Activated T-helper 2 cell treated with anti-CD3 and anti-CD28 coated beads, Interferon-gamma antibody, Interleukin-2, Interleukin-4, amounts not matched to agents 10 μg/mL and 5 μg/mL and 100 μg/mL, durations not matched to agents 14 hours and 24 hours and 36 hours (primary cell): ENCODE measurements around the gene PBX2. TPM values are rescaled to one million over a fixed set of nuclear protein-coding genes. Genes with fewer than 3 reads are reported as not detected.

ENCODE experiments used
- DNase-seq: peaks from one replicate; pipeline ENCODE4 v3.0.0; 2021; ENCODE audit warnings: low spot score
- H3K27ac Mint-ChIP-seq: one replicate; pipeline ENCODE4 v1.8.0; 2021; ENCODE audit warnings: mixed read lengths
- H3K27me3 Mint-ChIP-seq: one replicate; pipeline ENCODE4 v1.8.0; 2021; ENCODE audit warnings: low read depth, mixed read lengths
- H3K36me3 Mint-ChIP-seq: one replicate; pipeline ENCODE4 v1.8.0; 2021; ENCODE audit warnings: low read depth, mixed read lengths
- H3K4me1 Mint-ChIP-seq: one replicate; pipeline ENCODE4 v1.8.0; 2021; ENCODE audit warnings: low read depth, mixed read lengths
- H3K4me3 Mint-ChIP-seq: one replicate; pipeline ENCODE4 v1.8.0; 2021; ENCODE audit warnings: low read depth, mild to moderate bottlenecking, moderate library complexity, mixed read lengths
- H3K9me3 Mint-ChIP-seq: one replicate; pipeline ENCODE4 v1.8.0; 2021; ENCODE audit warnings: mixed read lengths
- intact Hi-C: fragments of 100-400 bp; cut with micrococcal nuclease; formaldehyde crosslinking; loops from one replicate; pipeline ENCODE4 v1.15.1; 2023
- total RNA-seq: library from RNA; stranded (reverse); gene quantifications from 2 replicates; pipeline ENCODE4 v1.2.3, GENCODE V29; 2022

Gene PBX2, protein sequence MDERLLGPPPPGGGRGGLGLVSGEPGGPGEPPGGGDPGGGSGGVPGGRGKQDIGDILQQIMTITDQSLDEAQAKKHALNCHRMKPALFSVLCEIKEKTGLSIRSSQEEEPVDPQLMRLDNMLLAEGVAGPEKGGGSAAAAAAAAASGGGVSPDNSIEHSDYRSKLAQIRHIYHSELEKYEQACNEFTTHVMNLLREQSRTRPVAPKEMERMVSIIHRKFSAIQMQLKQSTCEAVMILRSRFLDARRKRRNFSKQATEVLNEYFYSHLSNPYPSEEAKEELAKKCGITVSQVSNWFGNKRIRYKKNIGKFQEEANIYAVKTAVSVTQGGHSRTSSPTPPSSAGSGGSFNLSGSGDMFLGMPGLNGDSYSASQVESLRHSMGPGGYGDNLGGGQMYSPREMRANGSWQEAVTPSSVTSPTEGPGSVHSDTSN
- 80.8 and 85.2 TPM in 2 replicates for total RNA-seq

DNA sequence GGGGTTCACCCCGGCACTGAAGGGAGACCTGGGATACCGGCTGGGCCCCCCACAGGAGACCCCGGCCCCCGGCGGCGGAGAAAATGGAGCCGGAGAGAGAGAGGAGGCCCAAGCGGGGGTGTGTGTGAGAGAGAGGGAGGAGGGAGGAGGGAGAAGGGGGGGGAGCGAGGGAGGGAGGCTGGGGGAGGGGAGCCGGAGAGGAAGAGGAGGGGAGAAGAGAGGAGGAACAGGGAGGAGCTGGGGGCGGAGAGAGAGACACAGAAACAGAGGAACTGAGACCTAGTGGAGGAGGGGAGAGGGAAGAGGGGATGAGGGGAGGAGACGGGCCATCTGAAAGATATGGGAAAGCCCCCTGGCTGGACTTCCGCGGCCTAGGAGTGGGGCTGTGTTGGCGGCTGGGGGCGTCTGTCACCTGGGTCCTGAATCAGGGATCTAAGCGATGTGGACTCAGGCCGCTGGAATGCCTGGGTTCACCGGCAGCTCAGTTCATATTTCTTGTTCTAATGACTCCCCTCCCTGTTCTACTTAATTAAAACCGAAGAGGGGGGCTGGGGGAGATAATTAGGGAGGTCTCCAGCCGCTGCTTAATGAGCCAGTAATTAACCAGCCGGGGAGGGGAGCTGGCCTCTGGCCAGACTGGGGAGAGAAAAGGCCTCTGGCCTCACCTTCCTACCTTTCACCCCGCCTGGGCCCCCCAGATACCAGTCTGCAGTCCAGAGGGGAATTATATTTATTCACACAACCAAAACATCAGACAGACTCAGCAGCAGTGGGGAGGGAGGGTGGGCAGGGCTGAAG is at the start of gene PBX2:
PBX2 (minus strand) TSS at position 149 of the 798 bp plus-strand sequence. CDS start 287 bp downstream, outside the sequence.
- Mint-ChIP-seq H3K27me3 (no peaks in the 10 kb centered on the region), H3K27ac (peak within 1 kb of the TSS; percentile 95), H3K9me3 (no peaks in the 10 kb centered on the region), H3K4me1 (peaks cover 55% of the 10 kb centered on the region), H3K36me3 (peaks cover 59% of the 10 kb centered on the region), H3K4me3 (peak within 1 kb of the TSS; percentile 97)
- DNase-seq: peak; percentile 79
- intact Hi-C loops: loop anchor here (5.0 to 10.0 kb wide), 2 partner anchors 645 to 1012 kb away; partner anchors contain the start of genes HSD17B8, RXRB, SLC39A7 and TAP2

DNA sequence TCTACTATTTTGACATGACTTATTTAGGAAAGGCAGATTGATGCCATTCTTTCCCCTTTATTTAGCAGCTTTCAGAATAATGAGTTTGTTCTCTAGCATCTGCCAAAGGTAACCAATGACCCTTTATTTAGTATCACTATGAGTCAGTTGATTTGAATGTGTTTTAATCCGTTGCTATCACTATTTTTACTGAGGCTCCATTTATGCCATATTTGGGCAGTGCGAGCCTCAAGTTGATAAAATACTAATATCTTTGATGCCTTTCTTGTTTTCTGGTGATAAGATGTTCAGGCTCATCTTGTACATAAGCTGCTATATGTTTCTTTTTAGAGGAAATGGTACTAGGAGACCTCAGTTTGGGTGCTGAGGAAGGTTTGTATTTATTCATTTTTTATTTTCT is 49.5 kb upstream of the PBX2 start:
- peaks cover 17% of the 10 kb centered on the region for H3K4me1 Mint-ChIP-seq
- H3K27me3 Mint-ChIP-seq: peaks cover 17% of the 10 kb centered on the region
- no peak overlapping the region for H3K4me3 Mint-ChIP-seq
- no peaks in the 10 kb centered on the region for H3K9me3 Mint-ChIP-seq
- no peak overlapping the region for H3K27ac Mint-ChIP-seq
- H3K36me3 Mint-ChIP-seq: no peaks in the 10 kb centered on the region
- intact Hi-C loops: no loop called here
- DNase-seq: no peak

DNA sequence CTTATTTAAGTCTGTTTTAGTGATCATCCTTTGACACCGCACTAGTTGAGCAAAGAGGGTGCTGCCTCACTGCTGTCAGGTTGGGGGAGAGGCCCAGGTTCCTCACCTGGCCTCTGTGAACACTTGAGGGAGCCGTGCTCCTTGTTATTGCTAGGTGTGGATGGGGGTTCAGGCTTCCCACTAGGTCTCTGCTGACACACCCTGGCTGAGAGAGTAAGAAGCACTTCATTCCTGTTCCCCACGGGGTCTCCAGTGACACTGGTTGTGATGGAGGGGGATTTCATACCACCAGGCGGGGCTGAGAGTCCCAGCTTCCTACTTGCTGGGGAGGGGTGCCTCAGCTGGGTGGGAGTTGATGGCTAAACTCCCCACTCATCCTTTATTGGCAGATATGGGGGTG is 44.9 kb upstream of the PBX2 start:
- Mint-ChIP-seq H3K9me3 (no peaks in the 10 kb centered on the region), H3K4me3 (no peak overlapping the region), H3K27ac (no peak overlapping the region), H3K4me1 (no peaks in the 10 kb centered on the region), H3K27me3 (no peaks in the 10 kb centered on the region), H3K36me3 (no peaks in the 10 kb centered on the region)
- DNase-seq: no peak
- intact Hi-C loops: no loop called here

DNA sequence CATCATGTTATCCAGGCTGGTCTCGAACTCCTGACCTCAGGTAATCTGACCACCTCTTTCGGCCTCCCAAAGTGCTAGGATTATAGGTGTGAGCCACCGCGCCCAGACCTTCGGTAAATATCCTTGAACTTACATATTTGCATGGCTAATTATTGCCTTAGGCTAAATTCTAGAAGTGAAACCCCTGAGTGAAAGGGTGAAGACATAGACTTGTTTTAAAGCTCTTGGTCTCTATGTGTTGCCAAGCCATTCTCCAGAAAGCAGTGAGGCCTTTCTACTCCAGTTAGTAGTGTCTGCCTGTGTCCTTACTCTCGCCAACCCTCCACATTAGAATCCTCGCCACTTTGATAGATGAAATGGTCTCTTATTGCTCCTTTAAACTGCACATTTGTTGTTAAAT is 36.4 kb upstream of the PBX2 start:
- intact Hi-C loops: no loop called here
- Mint-ChIP-seq H3K9me3 (no peaks in the 10 kb centered on the region), H3K27me3 (no peaks in the 10 kb centered on the region), H3K36me3 (no peaks in the 10 kb centered on the region), H3K4me1 (no peaks in the 10 kb centered on the region), H3K4me3 (no peak overlapping the region), H3K27ac (no peak overlapping the region)
- no peak for DNase-seq

DNA sequence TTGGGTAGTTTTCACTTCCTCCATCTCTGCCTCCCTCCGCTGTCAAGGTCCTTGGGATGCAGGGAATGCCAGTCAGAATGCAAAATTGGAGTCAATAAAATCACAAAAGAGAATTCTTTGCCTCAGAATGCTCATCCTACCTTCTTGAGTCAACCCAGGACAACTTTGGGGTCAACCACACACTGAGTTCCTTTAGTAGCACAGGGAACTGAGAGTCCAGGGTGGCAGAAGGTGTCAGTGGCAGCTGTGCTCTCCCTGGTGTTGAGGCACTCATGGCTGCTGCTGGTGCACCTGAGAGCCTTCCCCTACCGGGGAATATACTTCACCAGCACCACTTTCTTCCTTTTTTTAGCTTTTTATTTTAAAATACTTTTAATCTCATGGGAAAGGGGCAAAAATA is 34.7 kb upstream of the PBX2 start:
- Mint-ChIP-seq H3K36me3 (no peaks in the 10 kb centered on the region), H3K9me3 (no peaks in the 10 kb centered on the region), H3K4me1 (no peaks in the 10 kb centered on the region), H3K27ac (no peak overlapping the region), H3K27me3 (no peaks in the 10 kb centered on the region), H3K4me3 (no peak overlapping the region)
- intact Hi-C loops: no loop called here
- no peak for DNase-seq

DNA sequence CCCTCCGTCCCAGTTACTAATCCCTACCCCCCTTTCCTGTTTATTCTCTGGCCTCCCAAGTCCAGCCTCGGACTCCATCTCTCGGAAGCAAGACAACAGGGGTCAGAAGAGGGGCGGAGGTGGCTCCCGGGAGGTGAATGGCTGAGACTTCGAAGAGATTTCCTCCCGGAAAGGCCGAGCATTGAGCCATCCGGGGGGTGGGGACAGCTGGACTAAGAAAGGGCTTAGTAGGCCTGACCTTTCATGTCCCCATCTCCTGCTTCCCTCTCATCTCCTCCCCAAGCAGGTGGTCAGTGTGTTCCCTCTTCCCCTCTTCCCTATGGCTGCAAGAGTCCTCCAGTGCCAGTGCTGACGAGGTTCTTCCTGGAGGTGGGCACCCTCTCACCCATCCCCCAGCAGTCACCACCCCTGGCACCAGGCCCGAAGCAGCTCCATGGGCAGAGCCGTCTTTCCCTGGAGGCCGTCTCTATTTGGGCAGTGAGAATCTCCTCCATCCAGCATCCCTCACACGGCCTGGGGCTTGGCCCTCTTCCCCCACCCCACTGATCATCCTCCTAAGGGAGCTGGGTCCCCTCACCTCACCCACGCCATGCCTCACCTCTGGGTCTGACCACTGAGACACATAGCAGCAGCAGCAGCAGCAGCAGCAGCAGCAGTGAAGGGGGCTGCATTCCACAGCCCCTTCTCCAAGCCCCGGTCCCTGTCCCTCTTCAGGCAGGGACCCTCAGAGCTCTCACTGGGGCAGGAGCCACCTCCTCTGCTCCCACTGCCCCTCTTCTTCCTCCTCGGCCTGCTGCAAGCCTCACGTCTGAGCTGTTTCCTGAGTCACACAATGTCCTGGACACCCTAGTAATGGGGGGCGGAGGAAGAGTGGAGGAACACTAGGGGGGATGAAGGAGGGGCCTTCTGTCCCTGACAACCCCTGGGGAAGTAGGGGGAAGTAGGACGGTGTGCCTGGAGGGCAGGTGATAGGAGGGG is 33.5 kb upstream of the PBX2 start, which contains the start of gene NOTCH4:
NOTCH4 (minus strand) TSS at position 810 of the 978 bp plus-strand sequence; CDS start at position 671, 139 bp downstream.
- H3K27me3 Mint-ChIP-seq: peaks cover 1% of the 10 kb centered on the region
- no peaks in the 10 kb centered on the region for H3K36me3 Mint-ChIP-seq
- no peaks in the 10 kb centered on the region for H3K9me3 Mint-ChIP-seq
- intact Hi-C loops: no loop called here
- no peak within 1 kb of the TSS for H3K4me3 Mint-ChIP-seq
- H3K27ac Mint-ChIP-seq: no peak within 1 kb of the TSS
- no peaks in the 10 kb centered on the region for H3K4me1 Mint-ChIP-seq
- no peak for DNase-seq

DNA sequence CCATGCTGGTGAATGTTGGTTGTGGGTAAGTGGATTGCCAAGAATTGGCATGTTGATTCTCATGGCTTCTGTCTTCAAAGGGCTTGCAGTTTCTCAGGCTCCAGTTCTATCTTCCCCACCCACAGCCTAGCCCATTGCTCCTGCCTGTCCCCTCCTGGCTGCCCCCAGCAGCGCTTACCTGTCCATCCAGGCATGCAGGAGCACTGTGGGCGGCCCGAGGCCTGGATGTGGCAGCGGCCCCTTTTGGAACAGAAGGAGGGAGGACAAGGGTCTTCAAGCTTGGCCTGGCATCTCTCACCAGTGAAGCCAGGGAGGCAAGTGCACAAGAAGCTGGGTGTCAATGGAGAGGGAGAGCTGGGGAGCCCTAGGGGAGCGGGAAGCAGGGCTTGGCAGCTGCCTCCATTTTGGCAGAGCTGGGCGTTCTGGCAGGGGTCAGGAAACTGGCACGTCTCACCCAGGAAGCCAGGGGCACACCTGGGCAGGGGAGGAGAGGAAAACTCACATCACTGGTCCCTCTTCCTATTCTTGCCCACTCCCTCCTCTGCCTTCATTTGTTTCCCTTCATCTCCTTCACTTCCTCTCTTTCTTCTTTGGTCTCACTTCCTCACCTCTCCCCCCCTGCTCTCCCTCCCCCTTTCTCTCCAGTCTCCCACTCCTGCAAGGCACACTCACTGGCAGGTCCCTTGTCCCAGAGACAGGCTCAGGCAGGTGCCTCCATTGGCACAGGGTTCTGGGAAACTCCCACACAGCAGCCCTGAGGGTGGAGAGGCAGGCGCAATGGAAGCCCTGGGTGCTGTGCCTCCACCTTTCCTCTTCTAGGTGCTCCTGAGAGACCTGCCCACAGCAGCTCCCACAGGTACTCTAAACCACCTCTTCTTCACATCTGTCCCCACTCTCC is 32.6 kb upstream of the PBX2 start:
- Mint-ChIP-seq H3K27ac (no peak overlapping the region), H3K27me3 (peaks cover 3% of the 10 kb centered on the region), H3K9me3 (no peaks in the 10 kb centered on the region), H3K36me3 (no peaks in the 10 kb centered on the region), H3K4me1 (no peaks in the 10 kb centered on the region), H3K4me3 (no peak overlapping the region)
- intact Hi-C loops: no loop called here
- DNase-seq: no peak

DNA sequence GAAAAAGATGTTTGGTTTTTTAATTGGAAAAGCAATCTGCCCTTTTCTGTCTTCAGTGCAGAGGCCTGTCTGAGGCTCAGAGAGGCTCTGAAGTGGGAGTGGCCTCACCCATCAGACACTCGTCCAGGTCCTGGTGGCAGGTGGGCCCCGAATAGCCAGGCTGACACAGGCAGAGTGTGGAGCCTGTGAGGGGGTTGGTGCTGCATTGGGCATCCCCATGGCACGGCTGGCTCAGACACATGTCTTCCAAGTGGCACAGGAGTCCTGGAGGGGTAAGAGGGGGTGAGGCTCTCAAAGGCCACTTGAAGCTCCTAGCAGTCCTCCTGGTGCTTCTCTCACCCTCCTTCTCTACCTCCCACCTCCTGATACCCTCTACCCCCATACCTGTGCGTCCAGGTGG is 30.0 kb upstream of the PBX2 start:
- Mint-ChIP-seq H3K27ac (no peak overlapping the region), H3K36me3 (no peaks in the 10 kb centered on the region), H3K4me1 (no peaks in the 10 kb centered on the region), H3K27me3 (peaks cover 4% of the 10 kb centered on the region), H3K4me3 (no peak overlapping the region), H3K9me3 (no peaks in the 10 kb centered on the region)
- no peak for DNase-seq
- intact Hi-C loops: no loop called here

DNA sequence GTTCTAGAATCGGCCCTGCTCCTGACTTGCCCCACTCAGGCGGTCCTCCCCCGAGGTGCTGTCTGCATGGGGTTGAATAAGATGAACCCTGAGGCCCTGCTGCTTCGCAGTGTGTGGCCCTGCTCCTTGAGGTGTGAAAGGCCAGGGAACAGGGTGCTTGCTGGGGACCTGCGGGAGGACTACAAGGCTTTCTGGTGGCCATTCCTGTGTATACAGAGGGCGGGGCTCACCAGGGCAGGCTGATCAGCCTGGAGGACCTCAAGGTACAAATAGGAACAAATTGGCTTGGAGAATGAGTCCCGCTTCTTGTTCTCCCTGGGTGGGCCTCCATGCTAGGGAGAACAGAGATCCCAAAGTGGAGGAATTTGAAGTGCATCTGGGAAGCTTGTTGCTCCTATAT is 28.2 kb upstream of the PBX2 start:
- no peaks in the 10 kb centered on the region for H3K9me3 Mint-ChIP-seq
- H3K4me1 Mint-ChIP-seq: no peaks in the 10 kb centered on the region
- no peak overlapping the region for H3K27ac Mint-ChIP-seq
- intact Hi-C loops: no loop called here
- no peaks in the 10 kb centered on the region for H3K36me3 Mint-ChIP-seq
- H3K27me3 Mint-ChIP-seq: peaks cover 4% of the 10 kb centered on the region
- no peak overlapping the region for H3K4me3 Mint-ChIP-seq
- DNase-seq: no peak

DNA sequence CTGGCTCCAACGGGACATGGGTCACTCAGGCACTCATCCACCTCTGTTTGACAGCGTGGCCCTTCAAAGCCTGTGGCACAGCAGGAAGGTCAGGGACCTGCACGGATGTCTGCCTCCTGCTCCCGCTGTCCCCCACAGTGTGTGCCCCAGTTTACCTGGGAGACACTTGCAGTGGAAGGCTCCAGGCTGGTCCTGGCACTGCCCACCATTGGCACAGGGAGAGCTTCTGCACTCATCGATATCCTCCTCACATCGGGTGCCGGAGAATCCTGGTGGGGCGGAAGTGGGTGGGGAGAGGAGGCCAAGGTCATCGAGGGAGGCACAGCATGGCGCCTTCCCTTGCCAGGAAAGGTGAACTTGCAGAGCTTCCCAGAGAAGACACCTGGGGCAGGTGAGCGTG is 27.0 kb upstream of the PBX2 start:
- no peaks in the 10 kb centered on the region for H3K9me3 Mint-ChIP-seq

DNA sequence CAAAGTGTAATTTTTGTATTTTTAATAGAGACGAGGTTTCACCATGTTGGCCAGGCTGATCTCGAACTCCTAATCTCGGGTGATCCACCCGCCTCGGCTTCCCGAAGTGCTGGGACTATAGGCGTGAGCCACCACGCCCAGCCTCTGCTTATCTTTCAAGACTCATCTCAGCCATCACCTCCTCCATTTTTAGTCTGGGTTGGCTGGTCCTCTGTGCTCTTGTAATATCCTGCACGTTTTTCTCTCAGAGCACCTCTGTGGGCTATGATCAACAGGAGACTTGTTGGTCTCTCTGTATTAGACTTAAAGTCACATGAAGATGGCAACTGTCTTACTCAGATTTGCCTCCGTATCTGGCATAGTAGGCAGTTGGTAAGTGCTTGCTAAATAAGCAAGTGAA is 26.3 kb upstream of the PBX2 start:
- H3K4me3 Mint-ChIP-seq: no peak overlapping the region
- H3K27ac Mint-ChIP-seq: no peak overlapping the region
- DNase-seq: no peak
- peaks cover 4% of the 10 kb centered on the region for H3K27me3 Mint-ChIP-seq
- no peaks in the 10 kb centered on the region for H3K36me3 Mint-ChIP-seq
- H3K4me1 Mint-ChIP-seq: no peaks in the 10 kb centered on the region
- intact Hi-C loops: no loop called here
- no peaks in the 10 kb centered on the region for H3K9me3 Mint-ChIP-seq

More for the DNA sequence above, 27.0 kb upstream of the PBX2 start:
- H3K27me3 Mint-ChIP-seq: peaks cover 4% of the 10 kb centered on the region
- no peaks in the 10 kb centered on the region for H3K36me3 Mint-ChIP-seq
- DNase-seq: no peak
- H3K27ac Mint-ChIP-seq: no peak overlapping the region
- intact Hi-C loops: no loop called here
- H3K4me1 Mint-ChIP-seq: no peaks in the 10 kb centered on the region
- H3K4me3 Mint-ChIP-seq: no peak overlapping the region
